Calu3 (cell line): ENCODE results near the gene BDKRB2. TPM values are rescaled to one million over a fixed set of nuclear protein-coding genes. Genes with fewer than 3 reads are reported as not detected.

Source experiments
- BruUV-seq: library from RNA; stranded (reverse); fragments of 400-500 nt; replicated peaks from 2 replicates; lab custom pipeline; 2021; lab: Mats Ljungman, UMichigan
- CTCF ChIA-PET: fragments of 300-600 bp; sonication (Branson Sonifier 250); formaldehyde crosslinking; loops from one replicate; lab custom pipeline; 2022; ENCODE audit warnings: antibody characterized with exemption; lab: Charles Lee
- DNase-seq: peaks from one replicate; pipeline ENCODE4 v3.0.0; 2022
- H3K27ac Mint-ChIP-seq: one replicate; pipeline ENCODE4 v1.8.0; 2022; ENCODE audit warnings: mixed read lengths; ENCODE audit not compliant: unreplicated experiment
- H3K27me3 Mint-ChIP-seq: one replicate; pipeline ENCODE4 v1.8.0; 2022; ENCODE audit warnings: mixed read lengths; ENCODE audit not compliant: unreplicated experiment
- H3K36me3 Mint-ChIP-seq: one replicate; pipeline ENCODE4 v1.8.0; 2022; ENCODE audit warnings: mild to moderate bottlenecking, moderate library complexity, mixed read lengths; ENCODE audit not compliant: insufficient read depth, unreplicated experiment
- H3K4me1 Mint-ChIP-seq: one replicate; pipeline ENCODE4 v1.8.0; 2022; ENCODE audit warnings: mild to moderate bottlenecking, low read depth, mixed read lengths; ENCODE audit not compliant: unreplicated experiment
- H3K4me3 Mint-ChIP-seq: one replicate; pipeline ENCODE4 v1.8.0; 2022; ENCODE audit warnings: mild to moderate bottlenecking, low read depth, moderate library complexity, mixed read lengths; ENCODE audit not compliant: unreplicated experiment
- H3K9me3 Mint-ChIP-seq: one replicate; pipeline ENCODE4 v1.8.0; 2022; ENCODE audit warnings: low read depth, mixed read lengths; ENCODE audit not compliant: unreplicated experiment
- intact Hi-C: fragments of 100-400 bp; cut with micrococcal nuclease; formaldehyde crosslinking; loops from one replicate; pipeline ENCODE4 v1.10.0; 2022; ENCODE audit not compliant: unreplicated experiment
- total RNA-seq: library from RNA; stranded (reverse); gene quantifications from 2 replicates; pipeline ENCODE4 v1.2.3, GENCODE V29; 2022
- TF ChIP-seq, protein P1 (sequence below): fragments of 200-600 bp; IDR thresholded peaks from one replicate; pipeline ENCODE4 v1.8.0; 2022; ENCODE audit warnings: antibody characterized with exemption; ENCODE audit not compliant: unreplicated experiment

The BDKRB2 gene
- total RNA-seq, 1 experiment from 2014 or later = 0.28 TPM

DNA sequence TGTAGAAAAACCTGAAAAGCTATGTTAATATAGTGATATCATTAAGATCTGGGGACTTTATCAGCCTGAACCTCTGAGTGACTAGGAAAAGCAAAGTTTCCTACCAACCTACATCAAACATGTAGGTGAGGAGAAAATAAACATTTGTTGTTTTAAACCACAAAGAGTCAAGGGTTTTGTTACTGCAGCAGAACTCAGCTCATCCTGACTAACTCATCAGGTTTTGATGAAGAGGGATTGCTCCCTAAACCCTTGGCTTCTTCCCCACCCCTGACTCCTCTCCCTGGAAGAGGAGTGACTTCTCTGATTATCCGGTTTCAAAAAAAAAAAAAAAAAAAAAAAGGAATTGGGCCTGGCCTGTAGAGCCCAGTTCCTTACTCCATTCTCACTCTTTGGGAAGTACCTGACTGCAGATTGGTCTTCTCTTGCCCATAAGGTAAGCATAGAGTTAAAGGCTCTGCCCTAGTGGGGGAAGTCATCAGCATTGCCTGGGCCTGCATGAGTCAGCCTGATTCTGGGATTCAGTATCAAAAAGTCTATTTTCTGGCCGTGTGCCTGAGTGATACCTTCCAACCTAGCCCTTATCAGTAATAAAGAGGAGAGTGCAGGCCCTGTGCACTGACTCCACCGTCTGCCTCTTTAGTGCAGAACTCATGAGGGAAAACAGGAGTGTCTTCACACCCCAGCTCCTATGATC, 68.3 kb downstream of the BDKRB2 start:
- CTCF ChIA-PET = interaction anchor here (1.2 kb wide), 2 partner anchors 171 to 172 kb away, joined by 3 to 6 read pairs; no protein-coding TSS in a partner anchor
- DNase-seq = no peak
- intact Hi-C loops = no loop called here
- no peaks in the 10 kb centered on the region for H3K36me3 Mint-ChIP-seq
- H3K4me1 Mint-ChIP-seq = peaks cover 23% of the 10 kb centered on the region
- no peak overlapping the region for H3K27ac Mint-ChIP-seq
- TF ChIP-seq, protein P1, sequence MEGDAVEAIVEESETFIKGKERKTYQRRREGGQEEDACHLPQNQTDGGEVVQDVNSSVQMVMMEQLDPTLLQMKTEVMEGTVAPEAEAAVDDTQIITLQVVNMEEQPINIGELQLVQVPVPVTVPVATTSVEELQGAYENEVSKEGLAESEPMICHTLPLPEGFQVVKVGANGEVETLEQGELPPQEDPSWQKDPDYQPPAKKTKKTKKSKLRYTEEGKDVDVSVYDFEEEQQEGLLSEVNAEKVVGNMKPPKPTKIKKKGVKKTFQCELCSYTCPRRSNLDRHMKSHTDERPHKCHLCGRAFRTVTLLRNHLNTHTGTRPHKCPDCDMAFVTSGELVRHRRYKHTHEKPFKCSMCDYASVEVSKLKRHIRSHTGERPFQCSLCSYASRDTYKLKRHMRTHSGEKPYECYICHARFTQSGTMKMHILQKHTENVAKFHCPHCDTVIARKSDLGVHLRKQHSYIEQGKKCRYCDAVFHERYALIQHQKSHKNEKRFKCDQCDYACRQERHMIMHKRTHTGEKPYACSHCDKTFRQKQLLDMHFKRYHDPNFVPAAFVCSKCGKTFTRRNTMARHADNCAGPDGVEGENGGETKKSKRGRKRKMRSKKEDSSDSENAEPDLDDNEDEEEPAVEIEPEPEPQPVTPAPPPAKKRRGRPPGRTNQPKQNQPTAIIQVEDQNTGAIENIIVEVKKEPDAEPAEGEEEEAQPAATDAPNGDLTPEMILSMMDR = no peak
- BruUV-seq = no TSS peak
- no peak overlapping the region for H3K4me3 Mint-ChIP-seq
- H3K27me3 Mint-ChIP-seq = no peaks in the 10 kb centered on the region
- H3K9me3 Mint-ChIP-seq = no peaks in the 10 kb centered on the region

DNA sequence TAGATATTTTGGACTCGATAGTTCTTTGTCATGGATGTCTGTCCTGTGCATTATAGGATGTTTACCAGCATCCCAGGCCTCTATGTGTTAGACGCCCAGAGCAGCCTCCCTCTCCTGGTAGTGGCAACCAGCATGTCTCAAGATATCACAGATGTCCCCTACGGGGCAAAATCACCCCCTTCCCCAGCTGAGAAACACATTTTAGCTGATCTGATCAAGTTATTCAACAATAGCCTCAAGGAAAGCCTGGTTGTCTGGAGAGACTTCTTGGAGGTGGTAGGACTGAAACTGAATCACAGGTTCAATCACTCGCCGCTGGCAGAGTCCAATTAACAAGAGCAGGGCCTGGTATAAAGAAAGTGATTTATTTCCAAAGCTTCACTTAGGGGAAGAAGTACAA, 69.0 kb downstream of the BDKRB2 start:
- H3K27me3 Mint-ChIP-seq = no peaks in the 10 kb centered on the region

DNA sequence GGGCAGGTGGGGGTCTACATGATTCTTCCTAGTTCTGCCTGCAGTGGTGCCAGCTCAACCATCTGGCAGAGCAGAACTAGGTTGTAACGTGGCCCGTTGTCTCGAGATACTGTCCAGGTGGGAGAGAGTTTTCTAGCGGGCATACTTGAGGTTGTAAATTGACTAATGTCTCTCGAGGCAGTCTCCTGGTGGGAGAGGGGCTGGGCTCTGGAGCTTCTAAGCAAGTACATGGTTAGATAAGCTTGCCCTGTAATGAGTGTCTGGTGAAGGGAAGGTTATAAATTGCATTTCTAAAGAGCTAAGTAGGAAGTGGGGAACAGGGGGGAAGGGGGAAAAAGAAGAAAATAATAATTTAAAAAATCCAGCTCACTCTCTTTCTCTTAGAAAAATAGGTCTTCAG, 69.5 kb downstream of the BDKRB2 start:
- BruUV-seq = no TSS peak
- CTCF ChIA-PET = interaction anchor here (2.3 kb wide), 1 partner anchor 173 kb away, joined by 26 read pairs; no protein-coding TSS in a partner anchor
- Mint-ChIP-seq H3K27ac (no peak overlapping the region), H3K4me1 (peaks cover 20% of the 10 kb centered on the region), H3K4me3 (no peak overlapping the region), H3K36me3 (no peaks in the 10 kb centered on the region), H3K27me3 (no peaks in the 10 kb centered on the region), H3K9me3 (no peaks in the 10 kb centered on the region)
- DNase-seq = no peak
- intact Hi-C loops = no loop called here
- TF ChIP-seq, protein P1 = no peak

More for the DNA sequence above, 69.0 kb downstream of the BDKRB2 start:
- no peak for DNase-seq
- H3K9me3 Mint-ChIP-seq = no peaks in the 10 kb centered on the region
- CTCF ChIA-PET = interaction anchor here (1.2 kb wide), 1 partner anchor 173 kb away, joined by 6 read pairs; no protein-coding TSS in a partner anchor
- no peak overlapping the region for H3K27ac Mint-ChIP-seq
- H3K4me3 Mint-ChIP-seq = no peak overlapping the region
- intact Hi-C loops = no loop called here
- BruUV-seq = no TSS peak
- peaks cover 23% of the 10 kb centered on the region for H3K4me1 Mint-ChIP-seq
- H3K36me3 Mint-ChIP-seq = no peaks in the 10 kb centered on the region
- TF ChIP-seq, protein P1 = no peak

DNA sequence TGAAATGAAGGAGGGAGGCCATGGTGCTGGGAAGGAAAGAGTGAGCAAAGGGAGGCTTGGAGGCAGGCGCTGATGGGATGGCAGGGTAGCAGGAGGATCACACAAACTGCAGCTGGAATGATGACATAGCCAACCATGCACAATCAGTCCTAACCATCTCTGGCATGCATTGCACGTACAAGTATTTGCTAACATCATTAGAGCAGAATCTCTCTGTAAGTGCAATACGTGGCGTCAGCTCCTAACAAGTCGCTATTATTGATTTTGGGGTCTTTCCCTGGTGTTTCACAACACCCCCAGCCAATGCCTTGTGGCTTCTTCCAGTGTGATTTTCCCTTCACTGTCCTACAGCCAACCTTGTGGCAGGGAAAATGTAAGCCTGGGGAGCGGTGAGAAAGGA, 69.9 kb downstream of the BDKRB2 start:
- no peak overlapping the region for H3K27ac Mint-ChIP-seq
- no peaks in the 10 kb centered on the region for H3K36me3 Mint-ChIP-seq
- no peaks in the 10 kb centered on the region for H3K9me3 Mint-ChIP-seq
- TF ChIP-seq, protein P1 = no peak
- H3K27me3 Mint-ChIP-seq = no peaks in the 10 kb centered on the region
- DNase-seq = no peak
- intact Hi-C loops = no loop called here
- BruUV-seq = no TSS peak
- no peak overlapping the region for H3K4me3 Mint-ChIP-seq
- CTCF ChIA-PET = interaction anchor here (2.3 kb wide), 1 partner anchor 174 kb away, joined by 26 read pairs; no protein-coding TSS in a partner anchor
- peaks cover 16% of the 10 kb centered on the region for H3K4me1 Mint-ChIP-seq
